HepG2 (cell line): ENCODE results near the gene VSX1. TPM values are rescaled to one million over a fixed set of nuclear protein-coding genes. Genes with fewer than 3 reads are reported as not detected.

ENCODE experiments used
- HNRNPK ChIP-seq: fragments of 200-400 bp; formaldehyde crosslinking; IDR thresholded peaks from 2 replicates; pipeline ENCODE4 v1.6.1; 2018; ENCODE audit warnings: low read length, low read depth, moderate library complexity, mild to moderate bottlenecking; ENCODE audit not compliant: poor library complexity, severe bottlenecking
- KDM6A ChIP-seq: IDR thresholded peaks from 2 replicates; pipeline ENCODE4 v1.6.1; 2016; ENCODE audit warnings: low read depth
- NFKB2 ChIP-seq: sonication (generic); formaldehyde crosslinking; IDR thresholded peaks from 2 replicates; pipeline ENCODE4 v1.4.0; 2020; ENCODE audit warnings: missing genetic modification reagents, borderline replicate concordance
- NFKBIZ ChIP-seq: IDR thresholded peaks from 2 replicates; pipeline ENCODE4 v1.6.1; 2018; ENCODE audit warnings: missing genetic modification reagents, missing compliant biosample characterization
- REPIN1 ChIP-seq: sonication (generic); formaldehyde crosslinking; IDR thresholded peaks from 2 replicates; pipeline ENCODE4 v1.8.0; 2022; ENCODE audit warnings: missing genetic modification reagents, low read depth, mild to moderate bottlenecking, borderline replicate concordance
- RXRA ChIP-seq: sonication (generic); formaldehyde crosslinking; IDR thresholded peaks from 2 replicates; pipeline ENCODE4 v1.5.1; 2020; ENCODE audit warnings: missing genetic modification reagents
- ZBTB8A ChIP-seq: sonication (generic); formaldehyde crosslinking; IDR thresholded peaks from 2 replicates; pipeline ENCODE4 v1.4.0; 2020; ENCODE audit warnings: mild to moderate bottlenecking, low read depth, missing genetic modification reagents, borderline replicate concordance
- ZNF317 ChIP-seq: sonication (generic); formaldehyde crosslinking; IDR thresholded peaks from 2 replicates; pipeline ENCODE4 v1.5.0; 2020; ENCODE audit warnings: mild to moderate bottlenecking, missing genetic modification reagents
- ZNF570 ChIP-seq: sonication (generic); formaldehyde crosslinking; IDR thresholded peaks from 2 replicates; pipeline ENCODE4 v1.4.0; 2020; ENCODE audit warnings: mild to moderate bottlenecking, missing genetic modification reagents, borderline replicate concordance
- ZNF589 ChIP-seq: sonication (generic); formaldehyde crosslinking; conservative IDR thresholded peaks from 2 replicates; pipeline ENCODE4 v1.8.0; 2022; ENCODE audit warnings: mild to moderate bottlenecking, moderate library complexity, missing genetic modification reagents
- ZNF841 ChIP-seq: sonication (generic); formaldehyde crosslinking; IDR thresholded peaks from 2 replicates; pipeline ENCODE4 v1.8.1; 2023; ENCODE audit warnings: missing genetic modification reagents, borderline replicate concordance
- ZSCAN12 ChIP-seq: sonication (generic); formaldehyde crosslinking; IDR thresholded peaks from 2 replicates; pipeline ENCODE4 v1.9.0; 2021; ENCODE audit warnings: mild to moderate bottlenecking, missing genetic modification reagents
- polyA plus RNA-seq, 8 experiments: library from polyadenylated mRNA; depleted of rRNA in 3 of 8; stranded (reverse) in 7 of 8; unstranded in 1 of 8; fragments of >200 nt; fragmentation: Illumina TruSeq in 4 of 8; extraction: Trizol in 4 of 8; gene quantifications; 2 replicates each; pipeline versions ENCODE4 v1.2.1 to v1.2.3, GENCODE V29; 2011 to 2016; ENCODE audit warnings: low read depth in 4 of 8, missing spikeins in 1 of 8, mixed read lengths in 1 of 8; ENCODE audit not compliant: insufficient read depth in 1 of 8
- total RNA-seq, 5 experiments: library from RNA; depleted of rRNA; stranded (reverse); fragments of >200 nt; fragmentation: Illumina TruSeq; extraction: Trizol; gene quantifications; 2 replicates each; pipeline ENCODE4 v1.2.3, GENCODE V29; 2016; ENCODE audit warnings: low read depth in 1 of 5
- TF ChIP-seq, protein P1 (sequence below): sonication (generic); formaldehyde crosslinking; IDR thresholded peaks from 2 replicates; pipeline ENCODE4 v1.5.0; 2020; ENCODE audit warnings: missing genetic modification reagents, mild to moderate bottlenecking, borderline replicate concordance
- TF ChIP-seq, protein P2 (sequence below): sonication (generic); formaldehyde crosslinking; IDR thresholded peaks from 2 replicates; pipeline ENCODE4 v1.4.0; 2020; ENCODE audit warnings: missing genetic modification reagents
- TF ChIP-seq, protein P3 (sequence below): sonication (generic); formaldehyde crosslinking; IDR thresholded peaks from 2 replicates; pipeline ENCODE4 v1.5.1; 2020; ENCODE audit warnings: mild to moderate bottlenecking, missing genetic modification reagents, borderline replicate concordance
- TF ChIP-seq, protein P4 (sequence below): sonication (generic); formaldehyde crosslinking; IDR thresholded peaks from 2 replicates; pipeline ENCODE4 v1.5.0; 2020; ENCODE audit warnings: missing genetic modification reagents
- TF ChIP-seq, protein P5 (sequence below): sonication (generic); formaldehyde crosslinking; IDR thresholded peaks from 2 replicates; pipeline ENCODE4 v1.8.0; 2022; ENCODE audit warnings: mild to moderate bottlenecking, missing genetic modification reagents, moderate library complexity

Gene VSX1
- total and polyA plus RNA-seq, 2 of the 13 experiments (the other 11 are each of a cell fraction or from before 2014, with no cell fraction given), result 0.04 TPM; not detected in 1

DNA sequence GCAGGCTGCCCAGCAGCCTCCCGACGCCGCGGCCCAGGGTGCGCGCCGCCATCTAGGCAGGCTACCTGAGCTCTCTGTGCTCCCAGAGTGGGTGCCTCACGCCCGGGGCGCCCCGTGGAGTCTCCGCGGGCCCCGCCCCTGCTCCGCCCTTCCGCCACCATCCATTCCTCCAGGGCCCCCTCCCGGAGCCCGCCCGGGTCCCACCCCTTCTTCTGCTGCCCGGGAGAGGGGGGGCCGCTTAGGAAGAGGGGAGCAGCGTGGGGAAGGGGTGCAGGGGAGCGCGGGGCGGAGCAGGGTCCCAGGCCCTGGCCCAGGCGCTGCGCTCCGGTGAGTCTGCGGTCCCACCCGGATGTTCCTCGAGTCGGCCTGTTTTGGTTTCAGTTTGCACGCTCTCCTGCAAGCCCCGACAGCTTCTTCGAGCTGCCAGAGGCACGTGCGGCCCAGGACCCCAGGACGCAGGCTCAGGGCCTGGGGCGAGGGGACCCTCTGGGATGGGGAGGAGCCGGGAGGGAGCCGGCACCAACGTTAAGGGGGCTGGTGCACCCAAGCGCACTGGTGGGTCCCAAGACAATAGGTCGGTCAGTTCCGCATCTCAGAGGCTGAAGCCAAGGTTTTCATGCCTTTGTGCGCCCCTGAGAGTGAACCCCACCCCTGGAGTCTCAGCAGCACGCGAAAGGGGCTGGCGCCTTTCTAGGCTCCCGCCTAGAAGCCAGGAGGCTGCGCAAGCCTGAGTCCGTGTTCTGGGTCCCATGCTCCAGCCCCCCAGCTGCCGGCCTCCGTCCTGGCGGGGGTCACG is 23.7 kb downstream of the VSX1 start, which contains the start of gene ACSS1 (continued):
- TF ChIP-seq, protein P1, sequence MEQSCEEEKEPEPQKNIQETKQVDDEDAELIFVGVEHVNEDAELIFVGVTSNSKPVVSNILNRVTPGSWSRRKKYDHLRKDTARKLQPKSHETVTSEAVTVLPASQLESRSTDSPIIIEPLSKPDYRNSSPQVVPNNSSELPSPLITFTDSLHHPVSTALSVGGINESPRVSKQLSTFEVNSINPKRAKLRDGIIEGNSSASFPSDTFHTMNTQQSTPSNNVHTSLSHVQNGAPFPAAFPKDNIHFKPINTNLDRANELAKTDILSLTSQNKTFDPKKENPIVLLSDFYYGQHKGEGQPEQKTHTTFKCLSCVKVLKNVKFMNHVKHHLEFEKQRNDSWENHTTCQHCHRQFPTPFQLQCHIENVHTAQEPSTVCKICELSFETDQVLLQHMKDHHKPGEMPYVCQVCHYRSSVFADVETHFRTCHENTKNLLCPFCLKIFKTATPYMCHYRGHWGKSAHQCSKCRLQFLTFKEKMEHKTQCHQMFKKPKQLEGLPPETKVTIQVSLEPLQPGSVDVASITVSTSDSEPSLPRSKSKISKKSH (CRISPR knock-in tag), result peak; percentile 48; the same call in 1 of the 2 replicates
- TF ChIP-seq ZNF570 (CRISPR knock-in tag) (peak; percentile 29; the same call in 1 of the 2 replicates), KDM6A (CRISPR knock-in tag) (no peak), NFKB2 (CRISPR knock-in tag) (peak; percentile 86), REPIN1 (CRISPR knock-in tag) (peak; percentile 40; the same call in 1 of the 2 replicates), ZNF317 (no peak), HNRNPK (peak; percentile 76), ZNF589 (CRISPR knock-in tag) (no peak), NFKBIZ (no peak), RXRA (CRISPR knock-in tag) (peak; percentile 62; the same call in 1 of the 2 replicates), ZNF841 (no peak), ZSCAN12 (0 out of 2 replicates have a peak, but pooled peaks have one; percentile 63), ZBTB8A (CRISPR knock-in tag) (peak; percentile 65; the same call in 1 of the 2 replicates)
- TF ChIP-seq, protein P2, sequence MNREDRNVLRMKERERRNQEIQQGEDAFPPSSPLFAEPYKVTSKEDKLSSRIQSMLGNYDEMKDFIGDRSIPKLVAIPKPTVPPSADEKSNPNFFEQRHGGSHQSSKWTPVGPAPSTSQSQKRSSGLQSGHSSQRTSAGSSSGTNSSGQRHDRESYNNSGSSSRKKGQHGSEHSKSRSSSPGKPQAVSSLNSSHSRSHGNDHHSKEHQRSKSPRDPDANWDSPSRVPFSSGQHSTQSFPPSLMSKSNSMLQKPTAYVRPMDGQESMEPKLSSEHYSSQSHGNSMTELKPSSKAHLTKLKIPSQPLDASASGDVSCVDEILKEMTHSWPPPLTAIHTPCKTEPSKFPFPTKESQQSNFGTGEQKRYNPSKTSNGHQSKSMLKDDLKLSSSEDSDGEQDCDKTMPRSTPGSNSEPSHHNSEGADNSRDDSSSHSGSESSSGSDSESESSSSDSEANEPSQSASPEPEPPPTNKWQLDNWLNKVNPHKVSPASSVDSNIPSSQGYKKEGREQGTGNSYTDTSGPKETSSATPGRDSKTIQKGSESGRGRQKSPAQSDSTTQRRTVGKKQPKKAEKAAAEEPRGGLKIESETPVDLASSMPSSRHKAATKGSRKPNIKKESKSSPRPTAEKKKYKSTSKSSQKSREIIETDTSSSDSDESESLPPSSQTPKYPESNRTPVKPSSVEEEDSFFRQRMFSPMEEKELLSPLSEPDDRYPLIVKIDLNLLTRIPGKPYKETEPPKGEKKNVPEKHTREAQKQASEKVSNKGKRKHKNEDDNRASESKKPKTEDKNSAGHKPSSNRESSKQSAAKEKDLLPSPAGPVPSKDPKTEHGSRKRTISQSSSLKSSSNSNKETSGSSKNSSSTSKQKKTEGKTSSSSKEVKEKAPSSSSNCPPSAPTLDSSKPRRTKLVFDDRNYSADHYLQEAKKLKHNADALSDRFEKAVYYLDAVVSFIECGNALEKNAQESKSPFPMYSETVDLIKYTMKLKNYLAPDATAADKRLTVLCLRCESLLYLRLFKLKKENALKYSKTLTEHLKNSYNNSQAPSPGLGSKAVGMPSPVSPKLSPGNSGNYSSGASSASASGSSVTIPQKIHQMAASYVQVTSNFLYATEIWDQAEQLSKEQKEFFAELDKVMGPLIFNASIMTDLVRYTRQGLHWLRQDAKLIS (CRISPR knock-in tag), result no peak
- TF ChIP-seq, protein P3, sequence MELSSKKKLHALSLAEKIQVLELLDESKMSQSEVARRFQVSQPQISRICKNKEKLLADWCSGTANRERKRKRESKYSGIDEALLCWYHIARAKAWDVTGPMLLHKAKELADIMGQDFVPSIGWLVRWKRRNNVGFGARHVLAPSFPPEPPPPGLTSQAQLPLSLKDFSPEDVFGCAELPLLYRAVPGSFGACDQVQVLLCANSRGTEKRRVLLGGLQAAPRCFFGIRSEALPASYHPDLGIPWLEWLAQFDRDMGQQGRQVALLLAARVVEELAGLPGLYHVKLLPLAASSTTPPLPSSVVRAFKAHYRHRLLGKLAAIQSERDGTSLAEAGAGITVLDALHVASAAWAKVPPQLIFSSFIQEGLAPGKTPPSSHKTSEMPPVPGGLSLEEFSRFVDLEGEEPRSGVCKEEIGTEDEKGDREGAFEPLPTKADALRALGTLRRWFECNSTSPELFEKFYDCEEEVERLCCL (CRISPR knock-in tag), result no peak
- TF ChIP-seq, protein P4, sequence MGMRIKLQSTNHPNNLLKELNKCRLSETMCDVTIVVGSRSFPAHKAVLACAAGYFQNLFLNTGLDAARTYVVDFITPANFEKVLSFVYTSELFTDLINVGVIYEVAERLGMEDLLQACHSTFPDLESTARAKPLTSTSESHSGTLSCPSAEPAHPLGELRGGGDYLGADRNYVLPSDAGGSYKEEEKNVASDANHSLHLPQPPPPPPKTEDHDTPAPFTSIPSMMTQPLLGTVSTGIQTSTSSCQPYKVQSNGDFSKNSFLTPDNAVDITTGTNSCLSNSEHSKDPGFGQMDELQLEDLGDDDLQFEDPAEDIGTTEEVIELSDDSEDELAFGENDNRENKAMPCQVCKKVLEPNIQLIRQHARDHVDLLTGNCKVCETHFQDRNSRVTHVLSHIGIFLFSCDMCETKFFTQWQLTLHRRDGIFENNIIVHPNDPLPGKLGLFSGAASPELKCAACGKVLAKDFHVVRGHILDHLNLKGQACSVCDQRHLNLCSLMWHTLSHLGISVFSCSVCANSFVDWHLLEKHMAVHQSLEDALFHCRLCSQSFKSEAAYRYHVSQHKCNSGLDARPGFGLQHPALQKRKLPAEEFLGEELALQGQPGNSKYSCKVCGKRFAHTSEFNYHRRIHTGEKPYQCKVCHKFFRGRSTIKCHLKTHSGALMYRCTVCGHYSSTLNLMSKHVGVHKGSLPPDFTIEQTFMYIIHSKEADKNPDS (CRISPR knock-in tag), result no peak
- TF ChIP-seq, protein P5, sequence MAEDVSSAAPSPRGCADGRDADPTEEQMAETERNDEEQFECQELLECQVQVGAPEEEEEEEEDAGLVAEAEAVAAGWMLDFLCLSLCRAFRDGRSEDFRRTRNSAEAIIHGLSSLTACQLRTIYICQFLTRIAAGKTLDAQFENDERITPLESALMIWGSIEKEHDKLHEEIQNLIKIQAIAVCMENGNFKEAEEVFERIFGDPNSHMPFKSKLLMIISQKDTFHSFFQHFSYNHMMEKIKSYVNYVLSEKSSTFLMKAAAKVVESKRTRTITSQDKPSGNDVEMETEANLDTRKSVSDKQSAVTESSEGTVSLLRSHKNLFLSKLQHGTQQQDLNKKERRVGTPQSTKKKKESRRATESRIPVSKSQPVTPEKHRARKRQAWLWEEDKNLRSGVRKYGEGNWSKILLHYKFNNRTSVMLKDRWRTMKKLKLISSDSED, result no peak
